Fibroblast of lung (primary cell): ENCODE measurements around the gene AKT1S1.

ENCODE experiments used
- CTCF ChIP-seq, 2 donors: IDR thresholded peaks in 1 of 2; conservative IDR thresholded peaks in 1 of 2; 1 replicate in 1 of 2; 2 replicates in 1 of 2; pipeline ENCODE4 v1.5.1; 2011 to 2012; ENCODE audit warnings: low read length in 2 of 2, control low read depth in 1 of 2, inconsistent platforms in 1 of 2, low read depth in 1 of 2, mild to moderate bottlenecking in 1 of 2
- EZH2 ChIP-seq: IDR thresholded peaks from 2 replicates; pipeline ENCODE4 v1.5.1; 2012; ENCODE audit warnings: low read length, control low read depth, mild to moderate bottlenecking; ENCODE audit errors: missing control alignments

- no peak for TF ChIP-seq CTCF (conservative IDR thresholded peaks at IDR 0.05 in 1 of 2, IDR thresholded peaks at IDR 0.05 in 1 of 2; ENCODE audit: low read depth in 1 of 2, low read length in 2 of 2)
- no peak for TF ChIP-seq EZH2
Observed at GRCh38 chr19:49921871-49922795, 45.0 kb upstream of the AKT1S1 start.
